Erythroblast (primary cell): ENCODE measurements around the gene PLEKHG3.

Source experiments
- GATA1 ChIP-seq: IDR thresholded peaks from 2 replicates; pipeline ENCODE4 v1.6.1; 2011; ENCODE audit warnings: low read depth, mild to moderate bottlenecking, control low read depth, low read length, moderate library complexity
- POLR2A ChIP-seq: IDR thresholded peaks from 2 replicates; pipeline ENCODE4 v1.6.1; 2011; ENCODE audit warnings: mild to moderate bottlenecking, low read length

GRCh38 chr14:64788706-64789105, 84.5 kb downstream of the PLEKHG3 start:
- TF ChIP-seq POLR2A (no peak), GATA1 (no peak)
